LNCAP (cell line): ENCODE data around the gene ZCCHC7.

Source experiments
- CTCF ChIP-seq: fragments of 450-650 bp; IDR thresholded peaks from 2 replicates; pipeline ENCODE4 v1.5.1; 2017; ENCODE audit warnings: mild to moderate bottlenecking

ZCCHC7 gene

DNA sequence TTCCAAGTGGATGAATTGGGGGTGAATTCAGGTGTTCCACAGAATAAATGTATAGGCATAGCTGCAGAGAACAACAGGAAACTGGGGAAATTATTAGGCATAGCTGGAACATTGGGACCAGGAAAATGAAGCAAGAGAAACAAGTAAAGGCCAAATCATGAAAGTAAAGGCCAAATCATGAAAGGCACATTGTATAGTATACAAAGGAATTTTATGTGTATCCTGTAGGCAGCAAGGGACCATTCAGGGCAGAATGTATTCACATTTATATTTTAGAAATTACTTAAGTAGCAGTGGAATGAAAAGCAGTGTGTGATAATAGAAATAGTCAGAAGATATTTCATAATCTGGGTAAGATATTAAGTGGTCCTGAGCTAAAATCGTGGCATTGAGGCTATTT is 174.8 kb downstream of the ZCCHC7 start:
- no peak for TF ChIP-seq CTCF

DNA sequence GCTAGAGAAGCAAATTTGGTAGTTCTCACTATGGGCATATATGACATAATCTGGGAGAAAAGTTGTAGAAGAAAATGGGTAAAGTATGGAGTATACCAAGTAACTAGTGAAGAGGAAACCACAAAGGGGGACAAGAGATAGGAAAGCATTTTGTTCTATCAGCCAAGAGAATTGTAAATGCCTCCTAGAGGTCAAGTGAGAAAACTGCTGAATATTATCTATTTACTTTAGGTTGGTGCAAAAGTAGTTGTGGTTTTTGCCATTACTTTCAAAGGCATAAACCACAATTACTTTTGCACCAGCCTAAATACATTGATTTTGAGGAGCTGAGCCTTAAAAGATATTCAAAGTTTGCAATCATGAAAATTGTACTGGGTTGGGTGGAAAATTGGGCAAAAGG is 175.4 kb downstream of the ZCCHC7 start:
- TF ChIP-seq CTCF: peak; percentile 39; the same call in 1 of the 2 replicates

DNA sequence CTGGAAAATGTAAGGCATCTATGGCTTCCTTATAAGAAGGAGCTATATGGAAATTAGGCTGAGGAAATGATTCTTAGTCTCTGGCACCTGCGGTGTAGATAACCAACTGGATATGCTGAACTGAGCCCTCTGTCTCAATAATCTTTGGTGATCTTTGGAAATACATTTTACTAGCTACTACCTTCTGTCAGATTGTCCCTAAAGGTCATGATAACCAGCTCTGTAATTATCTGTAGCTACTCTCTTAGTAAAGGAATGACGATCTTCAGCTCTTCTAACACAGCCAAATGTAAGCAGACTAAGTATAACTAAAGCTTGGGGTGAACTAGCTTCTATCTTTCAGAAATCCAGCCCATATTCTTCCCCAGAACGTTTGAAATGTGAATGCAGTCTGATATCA is 177.2 kb downstream of the ZCCHC7 start:
- no peak for TF ChIP-seq CTCF

- no peak for TF ChIP-seq CTCF
Measured at GRCh38 chr9:37300620-37301019, 180.2 kb downstream of the ZCCHC7 start.

GRCh38 chr9:37301042-37301853 is 180.9 kb downstream of the ZCCHC7 start:
- TF ChIP-seq CTCF: no peak

DNA sequence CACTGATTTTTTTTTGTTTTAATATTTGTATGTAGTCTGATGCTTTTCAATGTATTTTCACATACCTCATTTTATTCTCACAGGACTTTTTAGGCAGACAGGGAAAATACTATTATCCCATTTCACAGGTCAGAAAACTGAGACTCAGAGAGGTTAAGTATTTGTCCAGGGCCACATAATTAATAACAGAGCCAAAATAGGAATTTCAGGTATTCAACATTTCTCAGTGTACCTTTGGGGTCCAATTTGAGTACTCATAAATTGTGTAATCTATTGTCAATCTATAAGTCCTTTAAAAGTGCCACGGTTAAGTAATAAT is 181.4 kb downstream of the ZCCHC7 start:
- TF ChIP-seq CTCF: no peak

DNA sequence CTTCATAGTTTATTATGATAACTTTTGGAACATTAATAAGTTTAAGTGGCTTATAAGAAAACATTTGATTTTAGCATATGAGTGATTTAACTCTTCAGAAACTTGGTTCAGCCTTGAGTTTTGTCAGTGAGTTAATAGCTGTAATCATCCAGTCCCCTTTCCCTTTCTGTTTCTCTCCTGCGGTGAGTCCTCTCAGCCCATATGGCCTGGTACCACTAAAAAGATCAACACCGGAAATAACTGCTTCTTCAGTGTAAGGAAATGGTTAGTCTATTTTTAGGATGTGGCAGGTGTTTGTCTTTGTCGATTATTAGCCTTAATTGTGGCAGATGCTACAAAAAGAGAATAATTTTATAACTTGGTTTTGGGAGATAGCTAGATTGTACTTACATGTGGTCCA is 181.9 kb downstream of the ZCCHC7 start:
- no peak for TF ChIP-seq CTCF

DNA sequence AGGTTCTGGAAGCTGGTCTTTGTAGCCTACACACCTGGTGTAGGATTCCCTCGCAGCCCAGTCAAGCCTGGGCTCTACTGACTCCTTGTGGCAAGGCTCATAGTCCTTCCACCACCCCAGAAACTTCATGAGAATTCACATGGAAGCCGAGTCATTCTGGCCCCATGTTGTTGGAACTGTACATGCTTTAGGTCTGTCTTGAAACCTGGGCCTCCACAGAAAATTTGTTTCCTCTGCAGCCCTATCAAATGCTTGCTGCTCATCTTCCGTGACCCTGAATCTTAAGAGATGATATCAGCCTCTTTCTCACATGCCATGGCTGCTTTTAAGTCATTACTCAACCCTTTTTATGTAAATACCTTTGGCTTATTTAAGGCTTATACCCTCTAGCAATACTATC is 188.8 kb downstream of the ZCCHC7 start:
- peak; percentile 26; the same call in 1 of the 2 replicates for TF ChIP-seq CTCF
